Left lung (tissue), 10 donors: Measurements from ENCODE around the gene MYO9A. TPM values are rescaled to one million over a fixed set of nuclear protein-coding genes. Genes with fewer than 3 reads are reported as not detected.
A peak's percentile ranks its signal among the peaks of the same experiment; 100 is the strongest.

Source experiments
- ATAC-seq: fragments of 200-7000 bp; cut with Tn5 transposase; one replicate; pipeline ENCODE4 v1.9.1; 2020; ENCODE audit warnings: moderate library complexity
- DNase-seq, 4 donors: peaks; one replicate each; pipeline ENCODE4 v3.0.0-alpha.2; 2013 to 2020
- H3K27ac ChIP-seq, 2 donors: fragments of 200-600 bp; sonication (generic) in 1 of 2; one replicate each; pipeline versions ENCODE4 v1.5.0 to v1.8.0; 2020 to 2021
- H3K27me3 ChIP-seq, 2 donors: fragments of 200-600 bp; sonication (generic) in 1 of 2; one replicate each; pipeline versions ENCODE4 v1.5.0 to v1.8.0; 2020 to 2021
- H3K36me3 ChIP-seq, 2 donors: fragments of 200-600 bp; sonication (generic) in 1 of 2; one replicate each; pipeline versions ENCODE4 v1.5.0 to v1.8.0; 2020 to 2021
- H3K4me1 ChIP-seq, 2 donors: fragments of 200-600 bp; one replicate each; pipeline ENCODE4 v1.8.0; 2021
- H3K4me3 ChIP-seq, 2 donors: fragments of 200-600 bp; sonication (generic) in 1 of 2; one replicate each; pipeline versions ENCODE4 v1.5.0 to v1.8.0; 2020 to 2021; ENCODE audit warnings: mild to moderate bottlenecking in 1 of 2
- H3K9me3 ChIP-seq, 2 donors: fragments of 200-600 bp; sonication (generic) in 1 of 2; one replicate each; pipeline versions ENCODE4 v1.5.0 to v1.8.0; 2020 to 2021
- intact Hi-C, 2 donors: fragments of 100-400 bp; cut with DNase I; formaldehyde crosslinking; loops; one replicate each; pipeline versions ENCODE4 v1.11.2 to v1.14.2; 2022
- polyA plus RNA-seq, 6 donors: library from polyadenylated mRNA; unstranded; fragments of 120-200 nt; gene quantifications; one replicate each; pipeline ENCODE4 v1.2.1, GENCODE V29; 2013; ENCODE audit not compliant: insufficient read length in 6 of 6
- total RNA-seq, 2 donors: library from RNA; stranded (reverse); fragmentation: NEBNext Ultra II Directional; extraction: Animal tissue kit (Norgen Biotek cat#: 25700); gene quantifications; one replicate each; pipeline ENCODE4 v1.2.1, GENCODE V29; 2021
- TF ChIP-seq, protein P1 (sequence below), 2 donors: fragments of 200-600 bp; sonication (generic) in 1 of 2; IDR thresholded peaks; one replicate each; pipeline versions ENCODE4 v1.5.0 to v1.8.0; 2021; ENCODE audit warnings: antibody characterized with exemption in 2 of 2
- donor health status: DM: no; HTN: yes; CAD: no.
- donor health status: DM: no; HTN: no; CAD: no.

Gene MYO9A
- total and polyA plus RNA-seq, 8 donors = 30.8 to 67.4 (median 41.4) TPM

DNA sequence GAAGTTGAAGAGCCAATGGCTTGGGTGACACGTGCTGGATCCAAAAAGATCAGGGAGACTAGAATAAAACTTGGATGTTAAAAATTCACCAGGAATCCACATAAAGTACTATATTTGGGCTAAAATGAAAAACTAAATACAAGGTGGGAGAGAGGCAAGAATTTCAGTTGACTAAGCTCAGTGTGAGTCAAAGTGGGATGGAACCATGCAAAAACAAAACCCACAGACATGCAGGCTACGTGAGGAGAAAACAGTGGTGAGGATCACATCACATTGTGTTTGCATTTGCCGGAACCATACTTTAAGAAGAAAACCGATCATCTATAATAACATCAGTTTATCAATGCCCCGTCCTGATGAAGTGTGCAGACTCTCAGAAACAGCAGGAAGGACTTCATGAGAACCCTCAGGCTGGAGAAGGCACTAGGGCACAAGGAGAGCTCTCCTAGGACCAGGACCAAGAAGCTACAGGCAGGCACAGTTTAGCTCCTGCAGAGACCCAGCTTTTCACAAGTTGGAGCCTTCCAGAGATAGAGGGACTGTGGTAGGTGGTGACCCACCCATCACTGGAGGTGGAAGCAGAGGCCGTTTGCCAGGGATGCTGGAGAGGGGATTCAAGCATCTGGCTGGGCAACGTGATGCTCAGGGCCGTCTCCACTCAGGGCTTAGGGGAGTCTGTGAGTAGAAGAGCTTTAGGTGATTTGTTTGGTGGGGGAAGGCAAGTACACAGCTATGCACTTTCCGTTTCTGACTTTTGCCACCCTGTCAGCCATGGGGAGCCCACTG lies 336.6 kb downstream of the MYO9A start:
- TF ChIP-seq, protein P1, sequence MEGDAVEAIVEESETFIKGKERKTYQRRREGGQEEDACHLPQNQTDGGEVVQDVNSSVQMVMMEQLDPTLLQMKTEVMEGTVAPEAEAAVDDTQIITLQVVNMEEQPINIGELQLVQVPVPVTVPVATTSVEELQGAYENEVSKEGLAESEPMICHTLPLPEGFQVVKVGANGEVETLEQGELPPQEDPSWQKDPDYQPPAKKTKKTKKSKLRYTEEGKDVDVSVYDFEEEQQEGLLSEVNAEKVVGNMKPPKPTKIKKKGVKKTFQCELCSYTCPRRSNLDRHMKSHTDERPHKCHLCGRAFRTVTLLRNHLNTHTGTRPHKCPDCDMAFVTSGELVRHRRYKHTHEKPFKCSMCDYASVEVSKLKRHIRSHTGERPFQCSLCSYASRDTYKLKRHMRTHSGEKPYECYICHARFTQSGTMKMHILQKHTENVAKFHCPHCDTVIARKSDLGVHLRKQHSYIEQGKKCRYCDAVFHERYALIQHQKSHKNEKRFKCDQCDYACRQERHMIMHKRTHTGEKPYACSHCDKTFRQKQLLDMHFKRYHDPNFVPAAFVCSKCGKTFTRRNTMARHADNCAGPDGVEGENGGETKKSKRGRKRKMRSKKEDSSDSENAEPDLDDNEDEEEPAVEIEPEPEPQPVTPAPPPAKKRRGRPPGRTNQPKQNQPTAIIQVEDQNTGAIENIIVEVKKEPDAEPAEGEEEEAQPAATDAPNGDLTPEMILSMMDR (IDR thresholded peaks at IDR 0.05) = no peak
- Histone ChIP-seq H3K9me3 (no peaks in the 10 kb centered on the region), H3K36me3 (no peaks in the 10 kb centered on the region), H3K4me3 (no peak overlapping the region), H3K27me3 (no peaks in the 10 kb centered on the region), H3K4me1 (peaks cover 3 to 4% of the 10 kb centered on the region in 2 donors), H3K27ac (no peak overlapping the region)
- intact Hi-C loops = no loop called here
- no peak for DNase-seq
- no peak for ATAC-seq

DNA sequence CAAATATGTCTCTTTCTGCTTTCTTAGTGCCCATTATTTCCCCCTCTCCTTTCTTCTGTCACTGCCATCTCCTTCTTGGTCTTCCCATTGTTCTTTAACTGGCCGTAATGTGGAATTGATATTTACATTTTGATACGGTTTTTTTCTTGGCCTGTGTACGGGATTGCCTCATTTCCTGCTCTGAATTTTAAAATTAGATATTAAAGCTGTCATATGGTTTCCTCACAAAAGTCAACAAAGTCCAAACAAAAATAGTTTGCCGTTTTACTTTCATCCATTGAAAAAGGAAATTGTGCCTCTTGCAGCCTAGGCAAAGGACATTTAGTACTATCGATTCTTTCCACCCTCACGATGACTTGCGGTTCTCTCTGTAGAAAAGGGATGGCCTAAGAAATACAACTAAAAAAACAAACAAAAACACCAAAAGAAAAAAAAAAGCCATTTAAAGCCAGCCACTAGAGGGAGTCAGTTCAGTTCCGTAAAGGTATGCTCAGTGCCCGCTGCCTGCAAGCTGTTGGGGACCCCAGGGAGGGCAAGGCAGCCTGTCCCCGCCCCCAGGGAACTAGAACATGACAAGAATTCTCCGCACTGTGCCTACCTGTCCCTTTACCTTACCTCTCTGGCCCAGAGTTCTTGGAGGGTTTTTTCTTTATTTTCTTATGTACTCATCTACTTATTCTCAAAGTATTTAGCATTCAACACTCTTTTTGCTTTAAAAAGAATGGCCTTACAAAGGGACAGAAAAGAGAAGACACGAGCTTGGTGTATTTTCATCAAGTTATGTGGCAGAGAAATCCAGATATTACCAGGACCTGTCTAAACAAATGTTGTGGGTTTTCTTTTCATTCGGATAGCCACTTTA lies 337.6 kb downstream of the MYO9A start:
- no peaks in the 10 kb centered on the region for H3K36me3 ChIP-seq
- DNase-seq (peak in 2 of 4 donors; percentile 64 to 73), ATAC-seq (peak; percentile 77)
- TF ChIP-seq, protein P1 (IDR thresholded peaks at IDR 0.05) = peak; percentile 53 to 63
- H3K9me3 ChIP-seq = no peaks in the 10 kb centered on the region
- no peak overlapping the region for H3K4me3 ChIP-seq
- H3K27ac ChIP-seq = no peak overlapping the region
- intact Hi-C loops = no loop called here
- H3K27me3 ChIP-seq = no peaks in the 10 kb centered on the region
- peaks cover 3 to 4% of the 10 kb centered on the region in 2 donors for H3K4me1 ChIP-seq

DNA sequence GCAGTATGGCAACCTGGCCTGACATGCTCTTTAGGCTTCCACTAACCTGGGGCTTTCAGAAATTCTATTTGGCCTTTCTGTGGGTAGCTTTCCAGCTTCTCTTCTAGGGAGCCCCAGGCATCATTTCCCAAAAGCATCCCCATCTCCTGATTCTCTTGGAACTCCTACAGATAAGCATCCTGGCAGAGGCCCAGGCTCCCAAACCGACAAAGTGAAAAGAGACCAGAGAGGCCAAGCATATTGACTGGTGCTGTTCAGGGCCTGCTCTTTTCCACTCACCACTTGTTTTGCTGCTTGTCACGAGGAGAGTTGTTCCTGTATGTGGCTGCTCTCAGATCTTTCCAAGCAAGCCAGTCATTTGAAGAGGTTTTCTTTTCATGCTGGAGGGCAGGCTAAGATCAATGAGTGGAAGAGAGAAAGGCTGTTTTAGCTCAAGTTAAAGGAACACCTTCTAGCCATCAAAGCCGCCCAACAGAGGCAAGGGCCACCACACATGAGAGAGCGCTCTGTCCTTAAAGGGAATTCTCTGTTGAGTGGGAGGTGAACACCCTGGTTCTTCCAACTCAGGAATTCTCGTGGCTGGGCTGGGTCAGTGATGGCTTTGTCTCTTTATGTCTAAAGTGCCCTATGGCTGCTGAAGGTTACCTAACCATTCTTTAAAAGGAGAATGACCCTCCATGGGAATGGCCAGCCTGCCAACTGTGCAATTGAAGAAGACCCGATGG lies 338.7 kb downstream of the MYO9A start:
- no peak overlapping the region for H3K27ac ChIP-seq
- intact Hi-C loops = no loop called here
- TF ChIP-seq, protein P1 (IDR thresholded peaks at IDR 0.05) = no peak

DNA sequence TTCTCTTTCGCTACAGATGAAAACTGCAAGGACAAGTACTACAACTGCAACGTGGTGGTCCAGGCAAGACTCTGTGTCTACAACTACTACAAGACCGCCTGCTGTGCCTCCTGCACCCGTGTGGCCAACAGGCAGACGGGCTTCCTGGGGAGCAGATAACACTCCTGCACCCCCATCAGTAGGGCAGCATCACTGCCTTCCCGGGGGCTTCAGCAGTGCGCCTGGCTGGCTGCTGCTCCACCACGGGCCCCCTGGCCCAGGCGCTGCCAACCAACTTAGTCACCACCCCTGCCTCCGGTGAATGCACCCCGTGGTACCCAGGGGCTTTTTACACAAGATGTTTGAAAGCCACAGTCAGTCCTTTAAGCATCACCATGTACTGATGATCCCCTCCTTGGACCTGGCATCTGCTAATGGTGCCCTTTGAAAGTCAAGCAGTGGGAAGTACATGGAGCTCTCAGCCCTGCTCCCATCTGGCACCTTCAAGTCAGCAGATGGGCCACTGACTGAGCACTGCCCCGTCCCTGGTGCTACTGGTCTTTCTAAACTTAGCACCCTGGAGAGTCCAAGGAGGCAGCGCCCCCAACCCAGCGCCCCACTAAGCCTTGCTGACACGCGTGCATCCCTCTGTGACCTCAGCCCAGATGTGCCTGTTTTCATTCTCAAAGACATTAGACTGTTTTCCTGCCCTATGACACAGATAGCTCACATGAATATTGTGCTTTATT lies 340.6 kb downstream of the MYO9A start:
- no peaks in the 10 kb centered on the region for H3K9me3 ChIP-seq
- no peak overlapping the region for H3K27ac ChIP-seq
- H3K4me3 ChIP-seq = no peak overlapping the region
- no peaks in the 10 kb centered on the region for H3K27me3 ChIP-seq
- H3K4me1 ChIP-seq = peaks cover 3 to 4% of the 10 kb centered on the region in 2 donors
- no peaks in the 10 kb centered on the region for H3K36me3 ChIP-seq
- TF ChIP-seq, protein P1 (IDR thresholded peaks at IDR 0.05) = no peak
- intact Hi-C loops = no loop called here
- DNase-seq (no peak), ATAC-seq (no peak)

More for the DNA sequence above, 338.7 kb downstream of the MYO9A start:
- ATAC-seq (no peak), DNase-seq (no peak)
- Histone ChIP-seq H3K27me3 (no peaks in the 10 kb centered on the region), H3K36me3 (no peaks in the 10 kb centered on the region), H3K4me3 (no peak overlapping the region), H3K4me1 (peaks cover 3 to 4% of the 10 kb centered on the region in 2 donors), H3K9me3 (no peaks in the 10 kb centered on the region)
